Heart right ventricle (tissue), 16 donors: Measurements from ENCODE around the gene RIMBP2. TPM values are rescaled to one million over a fixed set of nuclear protein-coding genes. Genes with fewer than 3 reads are reported as not detected.

Experiments
- ATAC-seq, 8 donors: fragments of 200-7000 bp; cut with Tn5 transposase; one replicate each; pipeline ENCODE4 v1.9.1; 2020; ENCODE audit warnings: mild to moderate bottlenecking in 8 of 8, moderate library complexity in 8 of 8, moderate number of reproducible peaks in 1 of 8
- DNase-seq, 2 donors: peaks; one replicate each; pipeline ENCODE4 v3.0.0-alpha.2; 2020
- H3K27ac ChIP-seq, 10 donors: fragments of 200-600 bp; sonication (generic) in 2 of 10; one replicate each; pipeline versions ENCODE4 v1.5.0 to v1.8.0; 2020 to 2022; ENCODE audit warnings: mild to moderate bottlenecking in 3 of 10
- H3K27me3 ChIP-seq, 7 donors: fragments of 200-600 bp; one replicate each; pipeline ENCODE4 v1.8.0; 2021 to 2022; ENCODE audit warnings: mild to moderate bottlenecking in 2 of 7
- H3K36me3 ChIP-seq, 9 donors: fragments of 200-600 bp; sonication (generic) in 1 of 9; one replicate each; pipeline versions ENCODE4 v1.5.0 to v1.8.0; 2020 to 2022; ENCODE audit warnings: mild to moderate bottlenecking in 2 of 9
- H3K4me1 ChIP-seq, 9 donors: fragments of 200-600 bp; sonication (generic) in 1 of 9; one replicate each; pipeline versions ENCODE4 v1.5.0 to v1.8.0; 2020 to 2022; ENCODE audit warnings: mild to moderate bottlenecking in 4 of 9
- H3K4me3 ChIP-seq, 10 donors: fragments of 200-600 bp; sonication (generic) in 2 of 10; one replicate each; pipeline versions ENCODE4 v1.5.0 to v1.8.0; 2020 to 2022; ENCODE audit warnings: mild to moderate bottlenecking in 7 of 10, moderate library complexity in 2 of 10
- H3K9me3 ChIP-seq, 11 donors: fragments of 200-600 bp in 10 of 11; sonication (generic) in 2 of 11; one replicate each; pipeline versions ENCODE4 v1.5.0 to v1.8.0; 2013 to 2022; ENCODE audit warnings: mild to moderate bottlenecking in 2 of 11, control low read depth in 1 of 11, moderate library complexity in 1 of 11
- WGBS, 2 donors: extraction: QIAGEN DNeasy Blood & Tissue Kit; methylation state at CpG; one replicate each; pipeline ENCODE4 v1.1.7; 2013; ENCODE audit warnings: inconsistent platforms in 1 of 2; 5-methylcytosine and 5-hydroxymethylcytosine counted together
- intact Hi-C, 10 donors: fragments of 100-400 bp; cut with DNase I; formaldehyde crosslinking; loops; one replicate each; pipeline versions ENCODE4 v1.11.1 to v1.14.2; 2022
- polyA plus RNA-seq, 2 donors: library from polyadenylated mRNA; stranded (reverse); fragments of 200-250 nt; gene quantifications; one replicate each; pipeline ENCODE4 v1.2.3, GENCODE V29; 2013
- total RNA-seq, 10 donors: library from RNA; stranded (reverse); fragmentation: NEBNext Ultra II Directional in 3 of 10; extraction: Animal tissue kit (Norgen Biotek cat#: 25700) in 3 of 10; gene quantifications; one replicate each; pipeline versions ENCODE4 v1.2.1 to v1.2.4, GENCODE V29; 2021 to 2023
- TF ChIP-seq, protein P1 (sequence below), 9 donors: fragments of 200-600 bp; sonication (generic) in 2 of 9; IDR thresholded peaks; one replicate each; pipeline versions ENCODE4 v1.5.0 to v1.8.0; 2021 to 2022; ENCODE audit warnings: antibody characterized with exemption in 9 of 9, mild to moderate bottlenecking in 5 of 9, moderate library complexity in 1 of 9
- donor health status: Arrhythmogenic right ventricular cardiomyopathy.
- donor health status: ischemic (EF 13 %, LVEDD 7.1; RV severe dilation, severe dysfunction).
- donor health status: healthy with polysubstance abuse.
- donor health status: DM: no; HTN: yes; CAD: no.
- donor health status: DM: no; HTN: no; CAD: no.
- donor health status: ischemic (EF 25% LVEDD 6.9; RV normal size, moderate dysfunction).
- donor health status: ischemic (EF 25% LVEDD 5.7; RV mildly dilated, moderate dysfunction).
- donor health status: healthy.
- donor health status: DM: yes; HTN: yes; CAD: no.
- donor health status: Ischemic cardiomyopathy.
- donor health status: ischemic (EF 35%, LVEDD 5.7; RV mildly dilated, moderate dysfunction).
- donor health status: nonischemic (EF 11% LVEDD 7.7; RV severe dilation, severe dysfunction).
- donor health status: DM: yes; HTN: yes; CAD: no.
- donor health status: PGD.
- donor health status: ischemic (EF 29% LVEDD 5.4; RV normal size, mild dysfunction).
- donor health status: nonischemic (EF 23%, LVEDD 6.1; RV moderate dilation, normal function).

RIMBP2 gene
- total and polyA plus RNA-seq, 12 donors = 0.01 to 0.17 (median 0.05) TPM; not detected in 9

DNA sequence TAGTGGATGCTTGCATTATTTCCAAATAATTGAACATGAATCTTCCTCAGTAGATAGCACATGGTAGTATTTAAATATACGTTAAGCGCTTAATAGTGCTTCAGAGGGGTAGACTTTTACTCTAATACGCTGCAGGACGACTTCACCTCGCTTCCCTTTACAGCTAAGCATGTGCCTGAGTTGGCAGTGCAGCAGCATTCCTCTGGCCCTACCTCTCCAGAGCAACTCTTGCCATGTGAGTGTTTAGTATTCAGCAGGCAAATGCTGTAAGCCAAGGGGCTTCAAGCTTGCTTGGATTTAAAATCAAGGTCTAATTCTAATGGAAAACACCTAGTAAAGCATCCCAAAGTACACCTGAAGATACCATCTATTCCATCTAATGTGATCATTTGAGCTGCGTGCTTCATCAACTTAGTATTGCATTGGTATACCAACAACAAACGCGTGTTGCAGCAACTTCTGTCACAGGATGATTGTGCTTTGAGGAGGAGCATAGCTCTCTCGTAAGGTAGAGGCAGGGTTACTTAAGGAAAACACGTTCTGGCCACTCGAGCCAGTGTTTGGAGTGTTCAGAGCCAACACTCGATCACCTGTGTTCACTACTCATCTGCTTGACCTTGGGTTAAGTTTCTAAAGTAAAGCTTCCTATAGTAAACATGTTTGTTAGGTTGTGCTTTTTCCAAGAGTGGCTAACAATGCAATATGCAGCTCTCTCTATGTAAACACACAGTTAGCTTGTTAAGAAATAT, 317.8 kb downstream of the RIMBP2 start:
- 68 to 69% methylated on average over 12 of the region's 12 CpGs for WGBS, 2 donors
- ATAC-seq (peak in 3 of 8 donors; percentile 42 to 68 (median 65)), DNase-seq (no peak)
- TF ChIP-seq, protein P1, sequence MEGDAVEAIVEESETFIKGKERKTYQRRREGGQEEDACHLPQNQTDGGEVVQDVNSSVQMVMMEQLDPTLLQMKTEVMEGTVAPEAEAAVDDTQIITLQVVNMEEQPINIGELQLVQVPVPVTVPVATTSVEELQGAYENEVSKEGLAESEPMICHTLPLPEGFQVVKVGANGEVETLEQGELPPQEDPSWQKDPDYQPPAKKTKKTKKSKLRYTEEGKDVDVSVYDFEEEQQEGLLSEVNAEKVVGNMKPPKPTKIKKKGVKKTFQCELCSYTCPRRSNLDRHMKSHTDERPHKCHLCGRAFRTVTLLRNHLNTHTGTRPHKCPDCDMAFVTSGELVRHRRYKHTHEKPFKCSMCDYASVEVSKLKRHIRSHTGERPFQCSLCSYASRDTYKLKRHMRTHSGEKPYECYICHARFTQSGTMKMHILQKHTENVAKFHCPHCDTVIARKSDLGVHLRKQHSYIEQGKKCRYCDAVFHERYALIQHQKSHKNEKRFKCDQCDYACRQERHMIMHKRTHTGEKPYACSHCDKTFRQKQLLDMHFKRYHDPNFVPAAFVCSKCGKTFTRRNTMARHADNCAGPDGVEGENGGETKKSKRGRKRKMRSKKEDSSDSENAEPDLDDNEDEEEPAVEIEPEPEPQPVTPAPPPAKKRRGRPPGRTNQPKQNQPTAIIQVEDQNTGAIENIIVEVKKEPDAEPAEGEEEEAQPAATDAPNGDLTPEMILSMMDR (IDR thresholded peaks at IDR 0.05) = no peak
- no peaks in the 10 kb centered on the region for H3K9me3 ChIP-seq
- H3K4me1 ChIP-seq = no peaks in the 10 kb centered on the region
- no peak overlapping the region for H3K4me3 ChIP-seq
- H3K27ac ChIP-seq = no peak overlapping the region
- no peaks in the 10 kb centered on the region for H3K36me3 ChIP-seq
- H3K27me3 ChIP-seq = peaks cover 0 to 38% (median 10%) of the 10 kb centered on the region in 7 donors
- intact Hi-C loops = loop anchor here in 1 of 10 donors (5.0 kb wide), 1 partner anchor 414 kb away; no protein-coding TSS in a partner anchor

DNA sequence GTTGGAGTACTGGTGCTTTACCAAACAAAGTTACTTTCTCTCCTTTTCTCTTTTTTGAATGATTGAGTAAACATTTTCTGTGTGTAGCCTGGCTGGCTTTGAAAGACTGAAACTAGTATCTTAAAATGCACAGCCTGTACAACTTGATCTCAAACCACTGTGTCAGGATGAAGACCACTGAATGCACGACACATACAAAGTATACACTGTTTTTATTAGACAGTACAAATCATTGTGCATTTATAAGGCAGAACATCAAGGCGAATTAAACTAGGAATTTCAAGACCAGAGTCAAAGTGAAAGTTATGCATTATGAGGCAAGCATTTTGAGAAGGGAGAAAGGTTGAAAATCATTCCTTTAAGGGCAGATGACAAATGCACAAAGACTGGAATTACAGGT, 319.4 kb downstream of the RIMBP2 start:
- DNase-seq (no peak), ATAC-seq (no peak)
- Histone ChIP-seq H3K36me3 (no peaks in the 10 kb centered on the region), H3K27ac (no peak overlapping the region), H3K4me1 (no peaks in the 10 kb centered on the region), H3K9me3 (no peaks in the 10 kb centered on the region), H3K4me3 (no peak overlapping the region), H3K27me3 (peaks cover 0 to 22% (median 9%) of the 10 kb centered on the region in 7 donors)
- WGBS, 2 donors = 76 to 80% methylated on average over 2 of the region's 2 CpGs
- TF ChIP-seq, protein P1 (IDR thresholded peaks at IDR 0.05) = no peak
- intact Hi-C loops = loop anchor here in 1 of 10 donors (5.0 kb wide), 1 partner anchor 416 kb away; no protein-coding TSS in a partner anchor

DNA sequence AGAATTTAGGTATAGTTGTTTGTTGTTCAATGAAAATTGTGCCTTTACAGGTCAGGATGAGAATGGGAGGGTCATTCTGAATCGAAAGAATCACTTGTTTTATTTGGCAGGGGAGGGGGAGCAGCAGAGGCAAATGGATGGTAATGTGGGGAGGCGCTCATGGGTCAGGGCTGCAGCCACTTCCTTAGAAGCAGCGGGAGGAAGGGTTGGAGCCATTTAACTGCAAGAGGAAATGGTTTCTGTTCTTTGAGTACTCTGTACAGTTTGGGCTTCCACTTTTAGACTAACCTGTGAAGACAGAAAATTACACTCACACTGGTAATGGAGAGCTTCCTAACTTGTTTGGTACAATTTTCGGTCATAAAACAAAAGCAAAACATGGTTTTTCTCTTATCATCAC, 321.2 kb downstream of the RIMBP2 start:
- no peak overlapping the region for H3K4me3 ChIP-seq
- no peak overlapping the region for H3K27ac ChIP-seq
- WGBS, 2 donors = 42 to 49% methylated on average over 4 of the region's 4 CpGs
- H3K27me3 ChIP-seq = peaks cover 0 to 18% (median 9%) of the 10 kb centered on the region in 7 donors
- intact Hi-C loops = loop anchor here in 1 of 10 donors (5.0 kb wide), 1 partner anchor 417 kb away; no protein-coding TSS in a partner anchor
- TF ChIP-seq, protein P1 (IDR thresholded peaks at IDR 0.05) = no peak
- no peak for ATAC-seq
- no peaks in the 10 kb centered on the region for H3K4me1 ChIP-seq
- H3K36me3 ChIP-seq = no peaks in the 10 kb centered on the region
- H3K9me3 ChIP-seq = no peaks in the 10 kb centered on the region
- DNase-seq = no peak

DNA sequence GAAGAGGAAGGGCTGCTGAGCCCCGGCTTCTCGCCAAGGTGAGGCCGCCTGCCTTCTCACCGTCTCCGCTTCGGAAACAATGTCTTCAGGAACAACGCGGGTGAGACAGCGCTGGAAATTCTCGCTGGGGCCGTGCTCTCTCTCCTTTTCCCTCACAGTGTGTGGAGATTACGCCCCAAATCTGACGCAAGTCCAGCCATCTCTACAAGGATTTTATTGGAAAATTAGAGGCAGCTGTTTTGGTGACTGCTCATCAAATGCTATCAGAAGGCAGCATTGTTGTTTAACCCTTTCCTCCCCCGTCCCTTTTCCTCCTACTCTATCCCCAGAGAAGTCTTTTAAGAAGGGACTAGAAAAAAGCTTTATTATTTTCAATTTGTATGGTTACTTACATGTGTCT, 324.9 kb downstream of the RIMBP2 start:
- Histone ChIP-seq H3K36me3 (no peaks in the 10 kb centered on the region), H3K27ac (no peak overlapping the region), H3K4me1 (no peaks in the 10 kb centered on the region), H3K4me3 (no peak overlapping the region), H3K27me3 (peaks cover 0 to 18% (median 7%) of the 10 kb centered on the region in 7 donors), H3K9me3 (peaks cover 0 to 2% (median 0%) of the 10 kb centered on the region in 11 donors)
- ATAC-seq (no peak), DNase-seq (no peak)
- WGBS, 2 donors = 44 to 53% methylated on average over 14 of the region's 14 CpGs
- intact Hi-C loops = no loop called here
- TF ChIP-seq, protein P1 (IDR thresholded peaks at IDR 0.05) = no peak
